Testis (tissue), 3 donors: ENCODE data around the gene LGR5. TPM values are rescaled to one million over a fixed set of nuclear protein-coding genes. Genes with fewer than 3 reads are reported as not detected.

Experiments used
- DNase-seq: peaks from one replicate; pipeline ENCODE4 v3.0.0-alpha.2; 2019
- H3K27ac ChIP-seq, 2 donors: fragments of 200-600 bp; sonication (generic); one replicate each; pipeline ENCODE4 v1.5.1; 2019
- H3K27me3 ChIP-seq: fragments of 200-600 bp; sonication (generic); one replicate; pipeline ENCODE4 v1.5.1; 2019
- H3K36me3 ChIP-seq: fragments of 200-600 bp; sonication (generic); one replicate; pipeline ENCODE4 v1.5.1; 2017; ENCODE audit warnings: low read depth; ENCODE audit errors: missing control alignments
- H3K4me1 ChIP-seq: fragments of 200-600 bp; sonication (generic); one replicate; pipeline ENCODE4 v1.5.1; 2019
- H3K4me3 ChIP-seq, 2 donors: fragments of 200-600 bp; sonication (generic); one replicate each; pipeline ENCODE4 v1.5.1; 2017 to 2019
- H3K9me3 ChIP-seq: fragments of 200-600 bp; sonication (generic); one replicate; pipeline ENCODE4 v1.5.1; 2017
- POLR2A ChIP-seq: fragments of 450-650 bp; IDR thresholded peaks from one replicate; pipeline ENCODE4 v1.6.1; 2017; ENCODE audit warnings: antibody characterized with exemption, mild to moderate bottlenecking, moderate library complexity
- WGBS, 2 donors: methylation state at CpG; one replicate each; pipeline ENCODE4 v1.1.5; 2018; 5-methylcytosine and 5-hydroxymethylcytosine counted together
- intact Hi-C: fragments of 100-400 bp; cut with DNase I; formaldehyde crosslinking; loops from one replicate; pipeline ENCODE4 v1.15.1; 2023; ENCODE audit warnings: low total_unique reads
- polyA plus RNA-seq: library from polyadenylated mRNA; stranded (reverse); fragments of 350-450 nt; fragmentation: Illumina TruSeq; extraction: RNeasy Lipid Tissue Mini Kit (QIAGEN cat#74804); gene quantifications from one replicate; pipeline ENCODE4 v1.2.3, GENCODE V29; 2014; ENCODE audit warnings: low read depth, low replicate concordance; ENCODE audit not compliant: insufficient read depth
- total RNA-seq, 2 donors: library from RNA; depleted of rRNA; stranded (reverse); fragments of >200 nt; gene quantifications; one replicate each; pipeline ENCODE4 v1.2.3, GENCODE V29; 2016
- TF ChIP-seq, protein P1 (sequence below), 3 experiments: fragments of 450-650 bp in 2 of 3; fragments of 200-600 bp in 1 of 3; sonication (generic) in 1 of 3; IDR thresholded peaks; one replicate each; pipeline ENCODE4 v1.5.1; 2016 to 2019; ENCODE audit warnings: antibody characterized with exemption in 3 of 3, mild to moderate bottlenecking in 2 of 3, moderate library complexity in 1 of 3

LGR5 gene
- total and polyA plus RNA-seq, 3 donors from 2014 or later: 0.25 to 0.39 (median 0.31) TPM

DNA sequence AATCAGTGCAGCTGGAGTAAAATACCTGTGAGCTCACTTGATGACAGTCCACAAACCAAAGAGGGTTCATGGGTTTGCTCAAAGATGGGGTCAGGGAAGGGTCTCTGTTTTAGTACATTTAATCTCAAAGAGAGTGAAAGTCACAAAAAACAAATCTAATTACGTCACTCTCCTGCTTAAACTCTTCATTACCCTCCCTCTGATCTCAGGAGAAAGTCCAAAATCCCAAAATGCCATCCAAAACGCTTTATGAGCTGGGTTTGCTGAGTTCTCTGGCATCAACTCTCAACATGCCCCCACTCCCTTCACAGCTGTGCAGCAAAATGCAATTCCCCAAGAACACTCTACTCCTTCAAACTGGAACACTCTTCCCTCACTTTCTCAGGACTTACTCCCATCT is 40.4 kb upstream of the LGR5 start:
- no peak for DNase-seq
- TF ChIP-seq, protein P1, sequence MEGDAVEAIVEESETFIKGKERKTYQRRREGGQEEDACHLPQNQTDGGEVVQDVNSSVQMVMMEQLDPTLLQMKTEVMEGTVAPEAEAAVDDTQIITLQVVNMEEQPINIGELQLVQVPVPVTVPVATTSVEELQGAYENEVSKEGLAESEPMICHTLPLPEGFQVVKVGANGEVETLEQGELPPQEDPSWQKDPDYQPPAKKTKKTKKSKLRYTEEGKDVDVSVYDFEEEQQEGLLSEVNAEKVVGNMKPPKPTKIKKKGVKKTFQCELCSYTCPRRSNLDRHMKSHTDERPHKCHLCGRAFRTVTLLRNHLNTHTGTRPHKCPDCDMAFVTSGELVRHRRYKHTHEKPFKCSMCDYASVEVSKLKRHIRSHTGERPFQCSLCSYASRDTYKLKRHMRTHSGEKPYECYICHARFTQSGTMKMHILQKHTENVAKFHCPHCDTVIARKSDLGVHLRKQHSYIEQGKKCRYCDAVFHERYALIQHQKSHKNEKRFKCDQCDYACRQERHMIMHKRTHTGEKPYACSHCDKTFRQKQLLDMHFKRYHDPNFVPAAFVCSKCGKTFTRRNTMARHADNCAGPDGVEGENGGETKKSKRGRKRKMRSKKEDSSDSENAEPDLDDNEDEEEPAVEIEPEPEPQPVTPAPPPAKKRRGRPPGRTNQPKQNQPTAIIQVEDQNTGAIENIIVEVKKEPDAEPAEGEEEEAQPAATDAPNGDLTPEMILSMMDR (IDR thresholded peaks at IDR 0.05): no peak
- TF ChIP-seq POLR2A: no peak
- intact Hi-C loops: no loop called here
- no peaks in the 10 kb centered on the region for H3K27me3 ChIP-seq
- WGBS, 2 donors: 79 to 82% methylated on average over 2 of the region's 2 CpGs
- no peaks in the 10 kb centered on the region for H3K36me3 ChIP-seq
- no peaks in the 10 kb centered on the region for H3K9me3 ChIP-seq
- H3K27ac ChIP-seq: no peak overlapping the region
- no peak overlapping the region for H3K4me3 ChIP-seq
- no peaks in the 10 kb centered on the region for H3K4me1 ChIP-seq

DNA sequence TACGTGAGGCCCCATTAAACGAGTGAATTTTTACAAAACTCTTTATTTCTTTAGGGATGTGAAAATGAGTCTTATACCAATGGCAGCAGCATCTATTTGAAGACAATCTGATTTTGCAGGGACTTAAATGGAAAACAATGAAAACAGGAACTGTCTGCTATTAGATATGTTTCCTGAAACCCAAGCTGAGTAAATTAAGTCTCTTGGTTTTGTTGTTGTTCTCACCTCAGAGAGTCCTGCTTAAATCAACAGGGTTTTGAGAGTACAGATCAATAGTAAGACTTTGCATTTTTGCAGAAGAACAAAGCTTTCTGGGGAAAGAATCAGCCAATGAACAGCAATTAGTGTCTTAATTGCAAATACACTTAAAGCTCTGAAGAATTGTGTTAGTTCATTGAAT is 39.1 kb upstream of the LGR5 start:
- 84 to 85% methylated on average over 2 of the region's 2 CpGs for WGBS, 2 donors
- no peaks in the 10 kb centered on the region for H3K4me1 ChIP-seq
- TF ChIP-seq, protein P1 (IDR thresholded peaks at IDR 0.05): no peak
- no peak for TF ChIP-seq POLR2A
- no peaks in the 10 kb centered on the region for H3K36me3 ChIP-seq
- intact Hi-C loops: no loop called here
- no peaks in the 10 kb centered on the region for H3K9me3 ChIP-seq
- H3K27me3 ChIP-seq: no peaks in the 10 kb centered on the region
- no peak for DNase-seq
- no peak overlapping the region for H3K27ac ChIP-seq
- H3K4me3 ChIP-seq: no peak overlapping the region

DNA sequence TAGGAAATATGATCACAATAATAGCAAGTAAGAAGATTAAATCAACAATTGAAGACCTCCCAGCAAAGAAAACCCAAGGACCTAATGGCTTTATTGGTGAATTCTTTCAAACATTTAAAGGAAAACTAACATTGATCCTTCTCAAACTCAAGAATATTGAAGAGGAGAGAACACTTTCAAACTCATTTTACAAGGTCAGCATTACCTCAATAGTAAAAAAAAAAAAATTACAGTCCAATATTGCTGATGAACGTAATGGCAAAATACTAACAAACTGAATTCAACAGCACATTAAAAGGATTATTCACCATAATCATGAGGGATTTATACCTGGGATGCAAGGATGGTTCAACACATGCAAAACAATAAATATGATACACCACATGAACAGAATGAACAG is 33.7 kb upstream of the LGR5 start:
- 95 to 97% methylated on average over 1 of the region's 1 CpG for WGBS, 2 donors
- no peaks in the 10 kb centered on the region for H3K27me3 ChIP-seq
- intact Hi-C loops: no loop called here
- H3K4me3 ChIP-seq: no peak overlapping the region
- H3K4me1 ChIP-seq: no peaks in the 10 kb centered on the region
- H3K9me3 ChIP-seq: no peaks in the 10 kb centered on the region
- no peaks in the 10 kb centered on the region for H3K36me3 ChIP-seq
- no peak overlapping the region for H3K27ac ChIP-seq
- DNase-seq: no peak
- no peak for TF ChIP-seq POLR2A
- TF ChIP-seq, protein P1 (IDR thresholded peaks at IDR 0.05): no peak

DNA sequence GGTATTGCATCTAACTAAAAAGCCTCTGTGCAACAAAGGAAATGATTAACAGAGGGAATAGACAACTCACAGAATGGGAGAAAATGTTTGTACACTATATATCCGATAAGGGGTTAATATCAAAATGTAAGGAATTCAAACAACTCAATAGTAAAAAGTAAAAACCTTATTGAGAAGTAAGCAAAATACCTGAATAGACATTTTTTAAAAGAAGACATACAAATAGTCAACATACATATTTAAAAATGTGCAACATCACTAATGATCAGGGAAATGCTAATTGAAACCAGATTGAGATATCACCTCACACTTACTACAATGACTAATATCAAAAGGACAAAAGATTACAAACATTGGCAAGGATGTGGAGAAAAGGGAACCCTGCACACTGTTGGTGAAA is 31.9 kb upstream of the LGR5 start:
- Histone ChIP-seq H3K4me3 (no peak overlapping the region), H3K27me3 (no peaks in the 10 kb centered on the region), H3K4me1 (no peaks in the 10 kb centered on the region), H3K27ac (no peak overlapping the region), H3K36me3 (no peaks in the 10 kb centered on the region), H3K9me3 (no peaks in the 10 kb centered on the region)
- intact Hi-C loops: no loop called here
- TF ChIP-seq, protein P1 (IDR thresholded peaks at IDR 0.05): no peak
- no peak for TF ChIP-seq POLR2A
- DNase-seq: no peak
- 86 to 95% methylated on average over 1 of the region's 1 CpG for WGBS, 2 donors

DNA sequence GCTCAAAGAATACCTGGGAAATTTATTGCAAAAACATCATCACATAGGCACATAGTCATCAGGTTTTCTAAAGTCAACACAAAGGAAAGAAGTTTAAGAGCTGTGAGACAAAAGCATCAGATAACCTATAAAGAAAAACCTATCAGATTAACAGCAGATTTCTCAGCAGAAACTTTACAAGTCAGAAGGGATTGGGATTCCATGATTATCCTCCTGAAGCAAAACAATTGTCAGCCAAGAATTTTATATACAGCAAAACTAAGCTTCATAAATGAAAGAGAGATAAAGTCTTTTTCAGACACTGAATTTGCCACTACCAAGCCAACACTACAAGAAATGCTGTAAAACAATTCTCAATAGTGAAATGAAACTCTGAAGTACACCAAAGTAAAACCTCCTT is 28.8 kb upstream of the LGR5 start:
- no peaks in the 10 kb centered on the region for H3K9me3 ChIP-seq
- no peak overlapping the region for H3K4me3 ChIP-seq
- TF ChIP-seq, protein P1 (IDR thresholded peaks at IDR 0.05): no peak
- no peak for TF ChIP-seq POLR2A
- DNase-seq: no peak
- no peaks in the 10 kb centered on the region for H3K36me3 ChIP-seq
- intact Hi-C loops: loop anchor here (10.0 kb wide), 1 partner anchor 334 kb away; no protein-coding TSS in a partner anchor
- H3K4me1 ChIP-seq: no peaks in the 10 kb centered on the region
- H3K27me3 ChIP-seq: no peaks in the 10 kb centered on the region
- H3K27ac ChIP-seq: no peak overlapping the region
